ENCODE measurements around the gene LPAR5. TPM values are rescaled to one million over a fixed set of nuclear protein-coding genes. Genes with fewer than 3 reads are reported as not detected.

The LPAR5 gene
- total and polyA plus RNA-seq, 8 donors = 1.1 to 2.0 (median 1.5) TPM

DNA sequence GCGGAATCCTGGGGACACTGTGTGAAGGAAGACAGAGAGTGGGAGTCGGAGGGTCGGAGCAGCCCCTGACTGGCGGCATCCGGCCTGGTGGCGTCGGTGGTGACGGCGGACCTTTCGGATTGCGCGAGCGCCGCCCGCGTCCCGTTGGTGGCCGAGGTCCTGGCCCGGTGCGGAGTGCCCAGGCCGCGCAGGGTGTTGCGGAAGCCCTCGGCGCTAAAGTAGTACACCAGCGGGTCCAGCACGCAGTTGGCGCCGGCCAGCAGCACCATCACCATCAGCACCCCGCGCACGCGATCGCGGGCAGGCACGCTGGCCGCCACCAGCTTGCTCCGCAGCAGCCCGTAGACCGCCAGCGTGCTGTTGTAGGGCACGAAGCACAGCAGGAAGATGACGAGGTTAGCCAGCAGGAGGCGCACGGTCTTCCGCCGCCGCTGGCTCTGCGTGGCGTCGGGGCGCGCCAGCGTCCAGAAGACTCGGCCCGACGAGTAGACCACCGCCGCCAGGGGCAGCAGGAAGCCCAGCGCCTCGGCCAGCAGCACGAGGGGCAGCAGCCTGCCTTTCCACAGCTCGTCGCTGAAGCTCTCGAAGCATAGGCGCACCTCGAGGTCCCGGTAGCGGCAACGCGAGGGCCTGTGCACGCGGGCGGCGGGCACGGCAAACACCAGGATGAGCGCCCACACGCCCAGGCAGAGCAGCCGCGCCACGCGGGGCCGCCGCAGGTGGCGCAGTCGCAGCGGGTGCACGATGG, 15.4 kb downstream of the LPAR5 start:
- ATAC-seq = peak; percentile 69
- peaks cover 0 to 17% of the 10 kb centered on the region in 2 donors for H3K4me1 ChIP-seq
- peaks cover 0 to 15% of the 10 kb centered on the region in 2 donors for H3K27me3 ChIP-seq
- H3K36me3 ChIP-seq = no peaks in the 10 kb centered on the region
- TF ChIP-seq, protein P1, sequence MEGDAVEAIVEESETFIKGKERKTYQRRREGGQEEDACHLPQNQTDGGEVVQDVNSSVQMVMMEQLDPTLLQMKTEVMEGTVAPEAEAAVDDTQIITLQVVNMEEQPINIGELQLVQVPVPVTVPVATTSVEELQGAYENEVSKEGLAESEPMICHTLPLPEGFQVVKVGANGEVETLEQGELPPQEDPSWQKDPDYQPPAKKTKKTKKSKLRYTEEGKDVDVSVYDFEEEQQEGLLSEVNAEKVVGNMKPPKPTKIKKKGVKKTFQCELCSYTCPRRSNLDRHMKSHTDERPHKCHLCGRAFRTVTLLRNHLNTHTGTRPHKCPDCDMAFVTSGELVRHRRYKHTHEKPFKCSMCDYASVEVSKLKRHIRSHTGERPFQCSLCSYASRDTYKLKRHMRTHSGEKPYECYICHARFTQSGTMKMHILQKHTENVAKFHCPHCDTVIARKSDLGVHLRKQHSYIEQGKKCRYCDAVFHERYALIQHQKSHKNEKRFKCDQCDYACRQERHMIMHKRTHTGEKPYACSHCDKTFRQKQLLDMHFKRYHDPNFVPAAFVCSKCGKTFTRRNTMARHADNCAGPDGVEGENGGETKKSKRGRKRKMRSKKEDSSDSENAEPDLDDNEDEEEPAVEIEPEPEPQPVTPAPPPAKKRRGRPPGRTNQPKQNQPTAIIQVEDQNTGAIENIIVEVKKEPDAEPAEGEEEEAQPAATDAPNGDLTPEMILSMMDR (IDR thresholded peaks at IDR 0.05) = peak; percentile 53 to 82
- intact Hi-C loops (cut with DNase I) = no loop called here
- DNase-seq = peak in 3 of 4 donors; percentile 56 to 91 (median 71)
- H3K4me3 ChIP-seq = peak overlapping the region in 1 of 2 donors; percentile 36
- H3K27ac ChIP-seq = no peak overlapping the region
- H3K9me3 ChIP-seq = no peaks in the 10 kb centered on the region

DNA sequence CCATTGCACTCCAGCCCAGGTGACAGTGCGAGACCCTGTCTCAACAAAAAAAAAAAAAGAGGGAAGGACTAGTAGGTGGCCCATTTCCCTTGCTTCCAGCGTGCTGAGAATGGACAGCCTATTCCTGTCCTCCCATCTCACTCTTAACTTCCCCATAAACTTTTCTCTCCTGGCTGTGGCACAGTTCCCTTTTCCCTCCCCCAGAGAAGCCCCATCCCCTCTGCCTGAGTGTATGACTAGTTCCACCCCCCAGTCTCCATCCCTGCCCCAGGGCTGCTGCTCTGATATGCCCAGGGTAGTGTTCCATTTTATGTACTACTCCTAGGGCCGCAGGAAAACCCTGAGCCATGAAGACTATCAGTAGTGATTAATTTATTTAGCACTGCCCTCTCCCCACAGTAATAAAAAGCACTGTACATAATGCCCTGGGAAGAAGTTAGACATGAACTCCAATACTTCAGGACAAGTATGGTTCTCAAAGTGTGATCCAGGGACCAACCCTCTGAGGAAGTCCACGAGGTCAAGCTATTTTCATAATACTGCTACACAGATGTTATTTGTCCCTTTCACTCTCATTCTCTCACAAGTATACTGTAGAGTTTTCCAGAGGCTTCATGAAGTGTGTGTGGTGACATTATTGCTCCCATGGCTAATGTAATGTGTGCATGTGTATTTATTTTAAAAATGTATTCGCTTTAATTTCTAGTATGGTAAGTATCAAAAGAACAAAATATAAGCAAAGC, 17.1 kb downstream of the LPAR5 start:
- ATAC-seq = no peak
- Histone ChIP-seq H3K36me3 (no peaks in the 10 kb centered on the region), H3K4me3 (no peak overlapping the region), H3K4me1 (peaks cover 0 to 24% of the 10 kb centered on the region in 2 donors), H3K27ac (peak overlapping the region in 1 of 2 donors; percentile 13), H3K27me3 (peaks cover 0 to 15% of the 10 kb centered on the region in 2 donors), H3K9me3 (no peaks in the 10 kb centered on the region)
- TF ChIP-seq, protein P1 (IDR thresholded peaks at IDR 0.05) = no peak
- peak in 2 of 4 donors; percentile 85 to 91 for DNase-seq
- intact Hi-C loops (cut with DNase I) = loop anchor here in 1 of 2 donors (10.0 kb wide), 1 partner anchor 76 kb away; no protein-coding TSS in a partner anchor

DNA sequence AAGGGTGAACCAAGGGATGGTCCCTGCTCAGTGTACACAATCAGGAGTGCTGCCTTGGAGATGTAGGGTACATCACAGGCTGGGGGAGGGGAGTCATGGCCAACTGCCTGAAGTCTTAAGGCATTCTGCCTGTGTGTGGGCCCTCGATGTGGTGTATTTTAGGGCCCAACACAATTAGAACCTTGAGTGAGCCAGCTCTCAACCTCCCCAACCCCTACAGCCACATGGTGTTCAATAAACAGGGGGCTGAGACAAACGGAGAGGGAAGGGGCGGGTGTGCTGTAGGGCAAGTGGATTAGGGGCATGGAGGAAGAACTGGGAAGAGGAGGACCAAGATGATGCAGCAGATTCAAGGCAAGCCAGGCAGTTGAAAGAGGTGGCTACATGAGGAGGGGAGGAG, 20.0 kb downstream of the LPAR5 start:
- Histone ChIP-seq H3K36me3 (no peaks in the 10 kb centered on the region), H3K4me3 (no peak overlapping the region), H3K27me3 (peaks cover 0 to 12% of the 10 kb centered on the region in 2 donors), H3K4me1 (peaks cover 9 to 45% of the 10 kb centered on the region in 2 donors), H3K27ac (no peak overlapping the region), H3K9me3 (no peaks in the 10 kb centered on the region)
- no peak for DNase-seq
- no peak for ATAC-seq
- intact Hi-C loops (cut with DNase I) = loop anchor here in 1 of 2 donors (10.0 kb wide), 1 partner anchor 79 kb away; no protein-coding TSS in a partner anchor
- TF ChIP-seq, protein P1 (IDR thresholded peaks at IDR 0.05) = no peak

DNA sequence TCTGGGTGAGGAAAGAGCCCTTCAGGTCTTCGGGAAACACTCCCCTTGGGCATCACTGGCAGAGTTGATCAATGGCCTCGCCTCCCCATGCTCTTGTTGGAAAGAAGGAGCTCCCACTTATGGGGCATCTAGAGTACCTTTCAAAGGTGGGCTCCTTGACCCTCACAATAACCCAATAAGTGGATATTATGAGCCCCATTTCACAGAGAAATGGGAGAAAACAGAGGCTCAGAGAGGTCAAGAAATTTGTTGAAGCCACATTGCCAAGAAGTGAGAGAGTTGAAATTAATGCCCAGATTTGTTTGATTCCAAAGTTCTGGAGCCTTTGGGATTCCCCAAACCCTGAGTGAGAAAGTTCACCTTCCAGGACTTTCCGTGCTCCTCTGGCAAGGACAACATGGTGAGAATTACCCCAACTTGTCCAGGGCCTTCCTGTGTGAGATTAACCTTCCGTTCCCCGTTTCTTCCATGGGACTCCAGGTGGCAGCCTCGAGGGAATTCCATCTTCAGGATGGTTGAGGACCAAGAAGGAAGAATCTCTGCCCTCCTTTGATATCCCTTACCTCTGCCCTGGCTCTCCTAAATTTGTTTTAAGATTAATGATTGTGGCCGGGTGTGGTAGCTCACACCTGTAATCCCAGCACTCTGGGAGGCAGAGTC, 21.1 kb downstream of the LPAR5 start:
- no peaks in the 10 kb centered on the region for H3K36me3 ChIP-seq
- intact Hi-C loops (cut with DNase I) = loop anchor here in 1 of 2 donors (10.0 kb wide), 1 partner anchor 80 kb away; no protein-coding TSS in a partner anchor
- ATAC-seq (no peak), DNase-seq (no peak)
- peaks cover 9 to 37% of the 10 kb centered on the region in 2 donors for H3K4me1 ChIP-seq
- peaks cover 0 to under 1% of the 10 kb centered on the region in 2 donors for H3K27me3 ChIP-seq
- H3K9me3 ChIP-seq = no peaks in the 10 kb centered on the region
- TF ChIP-seq, protein P1 (IDR thresholded peaks at IDR 0.05) = no peak
- H3K4me3 ChIP-seq = no peak overlapping the region
- H3K27ac ChIP-seq = peak overlapping the region; percentile 52 to 83

All from left lung (tissue), 10 donors.